Upper lobe of left lung (tissue), 4 donors: ENCODE measurements around the gene SFN.

Source experiments
- CTCF ChIP-seq, 6 experiments: fragments of 450-650 bp in 4 of 6; fragments of 200-600 bp in 2 of 6; sonication (generic) in 2 of 6; IDR thresholded peaks; one replicate each; pipeline ENCODE4 v1.5.1; 2016 to 2019; ENCODE audit warnings: antibody characterized with exemption in 6 of 6
- EP300 ChIP-seq, 4 donors: sonication (generic); formaldehyde crosslinking; IDR thresholded peaks; one replicate each; pipeline ENCODE4 v1.5.1; 2017; ENCODE audit warnings: antibody characterized with exemption in 4 of 4, control low read depth in 2 of 4

- TF ChIP-seq EP300 (IDR thresholded peaks at IDR 0.05), result no peak
- TF ChIP-seq CTCF (IDR thresholded peaks at IDR 0.05), result no peak
Measured at GRCh38 chr1:26814893-26815292, 48.1 kb upstream of the SFN start.
